ENCODE results near the gene MID1. TPM values are rescaled to one million over a fixed set of nuclear protein-coding genes. Genes with fewer than 3 reads are reported as not detected.

The MID1 gene
- total RNA-seq, 1 donor from 2014 or later, result 5.9 TPM

- no peak for ATAC-seq
- intact Hi-C loops (cut with micrococcal nuclease), result no loop called here
- DNase-seq, result no peak
Observed at GRCh38 chrX:10512258-10512657, 108.1 kb downstream of the MID1 start.

GRCh38 chrX:10509397-10509796 is 111.0 kb downstream of the MID1 start:
- intact Hi-C loops (cut with micrococcal nuclease), result no loop called here
- DNase-seq (no peak), ATAC-seq (no peak)

GRCh38 chrX:10508891-10509290 is 111.5 kb downstream of the MID1 start:
- no peak for DNase-seq
- intact Hi-C loops (cut with micrococcal nuclease), result no loop called here
- no peak for ATAC-seq

GRCh38 chrX:10507876-10508275 is 112.5 kb downstream of the MID1 start:
- intact Hi-C loops (cut with micrococcal nuclease), result no loop called here

GRCh38 chrX:10507181-10507580 is 113.2 kb downstream of the MID1 start:
- ATAC-seq (no peak), DNase-seq (no peak)
- intact Hi-C loops (cut with micrococcal nuclease), result no loop called here

More at GRCh38 chrX:10507876-10508275, 112.5 kb downstream of the MID1 start:
- DNase-seq (no peak), ATAC-seq (no peak)

- DNase-seq (no peak), ATAC-seq (no peak)
- intact Hi-C loops (cut with micrococcal nuclease), result no loop called here
Observed at GRCh38 chrX:10506781-10507180, 113.6 kb downstream of the MID1 start.

- intact Hi-C loops (cut with micrococcal nuclease), result no loop called here
- no peak for ATAC-seq
Observed at GRCh38 chrX:10505726-10506125, 114.7 kb downstream of the MID1 start.

GRCh38 chrX:10502961-10503360 is 117.4 kb downstream of the MID1 start:
- no peak for ATAC-seq
- intact Hi-C loops (cut with micrococcal nuclease), result no loop called here
- no peak for DNase-seq

More at GRCh38 chrX:10505726-10506125, 114.7 kb downstream of the MID1 start:
- DNase-seq, result no peak

- ATAC-seq, result no peak
- intact Hi-C loops (cut with micrococcal nuclease), result no loop called here
- no peak for DNase-seq
Observed at GRCh38 chrX:10501611-10502010, 118.8 kb downstream of the MID1 start.

- ATAC-seq (peak; percentile 88), DNase-seq (no peak)
- intact Hi-C loops (cut with micrococcal nuclease), result no loop called here
Observed at GRCh38 chrX:10496345-10496965, 123.9 kb downstream of the MID1 start.

GRCh38 chrX:10495677-10496076 is 124.7 kb downstream of the MID1 start:
- intact Hi-C loops (cut with micrococcal nuclease), result no loop called here
- ATAC-seq (no peak), DNase-seq (no peak)

GRCh38 chrX:10492250-10492649 is 128.1 kb downstream of the MID1 start:
- DNase-seq, result no peak
- ATAC-seq, result peak; percentile 89
- intact Hi-C loops (cut with micrococcal nuclease), result no loop called here

- peak; percentile 44 for ATAC-seq
- intact Hi-C loops (cut with micrococcal nuclease), result loop anchor here (10.0 kb wide), 1 partner anchor 108 kb away; no protein-coding TSS in a partner anchor
- DNase-seq, result no peak
Observed at GRCh38 chrX:10486373-10486772, 134.0 kb downstream of the MID1 start.

- no peak for ATAC-seq
- no peak for DNase-seq
- intact Hi-C loops (cut with micrococcal nuclease), result loop anchor here (10.0 kb wide), 1 partner anchor 109 kb away; no protein-coding TSS in a partner anchor
Observed at GRCh38 chrX:10485326-10485725, 135.1 kb downstream of the MID1 start.

GRCh38 chrX:10484683-10485247 is 135.6 kb downstream of the MID1 start:
- ATAC-seq (no peak), DNase-seq (no peak)
- intact Hi-C loops (cut with micrococcal nuclease), result loop anchor here (10.0 kb wide), 1 partner anchor 110 kb away; no protein-coding TSS in a partner anchor

- ATAC-seq, result peak; percentile 81
- intact Hi-C loops (cut with micrococcal nuclease), result loop anchor here (10.0 kb wide), 1 partner anchor 111 kb away; no protein-coding TSS in a partner anchor
- DNase-seq, result peak; percentile 24
Observed at GRCh38 chrX:10483191-10483831, 137.1 kb downstream of the MID1 start.

GRCh38 chrX:10482708-10483107 is 137.7 kb downstream of the MID1 start:
- ATAC-seq, result no peak
- intact Hi-C loops (cut with micrococcal nuclease), result loop anchor here (10.0 kb wide), 1 partner anchor 112 kb away; no protein-coding TSS in a partner anchor
- no peak for DNase-seq

- intact Hi-C loops (cut with micrococcal nuclease), result loop anchor here (10.0 kb wide), 1 partner anchor 113 kb away; no protein-coding TSS in a partner anchor
- peak; percentile 44 for DNase-seq
- ATAC-seq, result peak; percentile 62
Observed at GRCh38 chrX:10482261-10482660, 138.1 kb downstream of the MID1 start.

GRCh38 chrX:10480861-10481260 is 139.5 kb downstream of the MID1 start:
- DNase-seq, result no peak
- ATAC-seq, result no peak
- intact Hi-C loops (cut with micrococcal nuclease), result loop anchor here (10.0 kb wide), 1 partner anchor 114 kb away; no protein-coding TSS in a partner anchor

- ATAC-seq, result no peak
- no peak for DNase-seq
- intact Hi-C loops (cut with micrococcal nuclease), result no loop called here
Observed at GRCh38 chrX:10479508-10479907, 140.9 kb downstream of the MID1 start.
